A375 (cell line): ENCODE data around the gene RAB29. TPM values are rescaled to one million over a fixed set of nuclear protein-coding genes. Genes with fewer than 3 reads are reported as not detected.

ENCODE experiments used
- small RNA-seq: library from RNA; depleted of rRNA; stranded (forward); fragments of <200 nt; gene quantifications from one replicate; pipeline ENCODE3, GENCODE V24; 2014
- total RNA-seq: library from RNA; depleted of rRNA; stranded (reverse); fragments of >200 nt; shearing (Covaris generic); gene quantifications from 2 replicates; pipeline ENCODE4 v1.2.3, GENCODE V29; 2014; rRNA removed

The RAB29 gene, protein sequence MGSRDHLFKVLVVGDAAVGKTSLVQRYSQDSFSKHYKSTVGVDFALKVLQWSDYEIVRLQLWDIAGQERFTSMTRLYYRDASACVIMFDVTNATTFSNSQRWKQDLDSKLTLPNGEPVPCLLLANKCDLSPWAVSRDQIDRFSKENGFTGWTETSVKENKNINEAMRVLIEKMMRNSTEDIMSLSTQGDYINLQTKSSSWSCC
- total RNA-seq, result 13.6 and 16.4 TPM in 2 replicates

GRCh38 chr1:205775015-205775716 lies at the start of gene RAB29:
TSS of gene RAB29 (minus strand) at chr1:205775482. CDS start at chr1:205774956, 526 bp downstream.

GRCh38 chr1:205812878-205813754 lies 37.8 kb upstream of the RAB29 start, which contains the start of gene SLC41A1:
TSS of gene SLC41A1 (minus strand) at chr1:205813198. CDS start at chr1:205810441, 2,757 bp downstream.

GRCh38 chr1:205750138-205751035 lies 24.9 kb downstream of the RAB29 start, which contains the start of gene NUCKS1:
TSS of gene NUCKS1 (minus strand) at chr1:205750182. CDS start at chr1:205749973, 209 bp downstream.

Small RNAs within 50 kb of the gene (small RNA-seq; reads per million reads assigned to genes)
- not detected for gene RF00139

Other genes starting within 250 kb of the RAB29 start
- 13.9 and 14.6 TPM in 2 replicates for gene ELK4, start 143.5 kb downstream of the RAB29 start, total RNA-seq
- 13.4 and 14.5 TPM in 2 replicates for gene SLC45A3, start 95.0 kb downstream of the RAB29 start, total RNA-seq
- gene NUCKS1, start 25.3 kb downstream of the RAB29 start, total RNA-seq, result 103 and 104 TPM in 2 replicates
- gene SLC41A1, start 37.7 kb upstream of the RAB29 start, total RNA-seq, result 25.3 and 25.6 TPM in 2 replicates
- gene PM20D1, start 74.7 kb upstream of the RAB29 start, total RNA-seq, result not detected in 2 replicates
- 0.16 TPM in 1 of 2 replicates, not detected in the other for gene SLC26A9, start 168.0 kb upstream of the RAB29 start, total RNA-seq
- gene RAB7B, start 227.9 kb upstream of the RAB29 start, total RNA-seq, result 4.6 and 4.7 TPM in 2 replicates
- gene CTSE, start 248.4 kb upstream of the RAB29 start, total RNA-seq, result not detected in 2 replicates